HG02588 (cell line): ENCODE measurements around the gene ZDHHC22.
"Not testable (repeated sequence)": the region's sequence is repeated elsewhere in the genome, so short reads cannot be mapped to it uniquely, and the experiment has no call there.

Experiments used
- ATAC-seq: cut with Tn5 transposase; IDR thresholded peaks from one replicate; pipeline ENCODE4 v1.9.1; 2021; ENCODE audit warnings: mild to moderate bottlenecking, moderate library complexity; ENCODE audit not compliant: unreplicated experiment

The ZDHHC22 gene, protein sequence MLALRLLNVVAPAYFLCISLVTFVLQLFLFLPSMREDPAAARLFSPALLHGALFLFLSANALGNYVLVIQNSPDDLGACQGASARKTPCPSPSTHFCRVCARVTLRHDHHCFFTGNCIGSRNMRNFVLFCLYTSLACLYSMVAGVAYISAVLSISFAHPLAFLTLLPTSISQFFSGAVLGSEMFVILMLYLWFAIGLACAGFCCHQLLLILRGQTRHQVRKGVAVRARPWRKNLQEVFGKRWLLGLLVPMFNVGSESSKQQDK

DNA sequence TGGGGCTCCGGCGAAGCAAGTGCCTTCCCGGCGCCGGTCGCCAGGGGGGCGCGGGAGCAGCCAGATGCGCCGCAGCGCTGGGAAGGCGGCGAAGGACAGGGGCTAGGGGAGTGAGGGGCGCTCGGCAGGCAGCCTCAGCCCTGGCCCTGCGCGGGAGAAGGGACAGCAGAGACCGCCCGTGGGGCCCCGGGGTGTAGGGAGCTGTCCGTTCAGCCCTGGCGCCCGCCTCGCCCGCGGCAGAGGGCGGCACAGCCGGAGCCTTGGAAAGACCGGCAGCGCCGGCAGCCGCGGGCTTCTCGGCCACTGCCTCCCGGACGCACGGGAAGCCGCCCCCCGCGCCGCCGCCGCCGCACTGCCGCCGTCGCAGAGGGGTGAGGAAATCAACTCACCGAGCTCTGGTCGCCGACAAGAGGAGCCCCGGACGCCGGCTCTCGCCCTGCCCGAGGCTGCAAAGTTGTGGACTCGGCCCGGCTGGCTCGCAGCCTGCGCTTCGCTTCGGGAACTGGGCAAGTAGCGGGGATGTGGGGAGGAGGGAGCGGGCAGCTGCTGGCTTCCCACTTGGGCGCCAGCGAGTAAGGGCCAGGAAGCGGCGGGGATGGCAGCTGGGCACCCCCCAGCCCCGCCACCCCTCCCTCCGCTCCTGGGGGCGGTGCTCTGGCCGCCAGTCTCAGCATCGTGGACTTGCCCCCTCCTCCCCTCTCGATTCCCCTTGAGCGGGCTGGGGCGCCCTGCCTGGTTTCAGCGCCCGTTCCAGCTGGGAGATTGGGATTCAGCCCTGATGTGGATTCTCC, at the start of gene ZDHHC22:
Gene ZDHHC22 (minus strand): TSS at position 578 of the 791 bp plus-strand sequence. CDS start 2,053 bp downstream, outside the sequence.
- no peak for ATAC-seq

DNA sequence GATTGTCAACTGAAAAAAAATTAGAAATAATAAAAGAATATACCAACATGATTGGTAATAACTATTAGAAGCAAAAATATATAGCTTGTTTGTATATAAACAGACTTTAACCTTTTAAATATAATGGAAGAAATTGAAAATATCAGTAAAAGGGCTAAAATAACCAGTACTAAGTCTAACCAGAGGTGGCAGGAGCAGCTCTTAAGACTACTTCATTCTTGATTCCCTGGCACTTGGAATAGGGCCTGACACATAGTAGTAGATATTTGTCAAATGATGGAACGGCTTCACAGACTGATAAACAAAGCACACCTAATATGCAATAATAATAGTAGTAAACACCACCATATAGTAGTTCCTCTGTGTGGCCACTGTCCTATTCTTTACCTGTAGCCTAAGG, 49.4 kb upstream of the ZDHHC22 start:
- ATAC-seq = no peak

DNA sequence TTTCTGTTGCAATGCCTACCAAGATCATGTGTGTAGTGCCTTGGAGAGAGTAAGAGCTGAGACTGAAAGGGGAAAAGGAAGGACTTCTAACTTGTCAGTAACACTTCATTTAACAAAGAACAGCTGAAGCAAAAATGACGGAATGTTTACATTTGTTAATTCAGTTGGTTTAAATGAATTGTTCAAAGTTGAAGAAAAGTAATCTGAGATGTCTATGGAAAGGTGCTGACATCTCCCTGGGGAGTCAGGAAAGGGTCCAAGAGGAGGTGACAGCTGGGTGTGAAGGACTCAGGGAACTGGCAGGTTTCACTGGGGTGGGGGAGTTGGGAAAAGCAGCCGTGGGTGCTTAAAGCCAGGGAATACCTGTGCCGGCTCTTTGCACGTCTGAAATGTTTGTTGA, 47.9 kb upstream of the ZDHHC22 start:
- no peak for ATAC-seq

DNA sequence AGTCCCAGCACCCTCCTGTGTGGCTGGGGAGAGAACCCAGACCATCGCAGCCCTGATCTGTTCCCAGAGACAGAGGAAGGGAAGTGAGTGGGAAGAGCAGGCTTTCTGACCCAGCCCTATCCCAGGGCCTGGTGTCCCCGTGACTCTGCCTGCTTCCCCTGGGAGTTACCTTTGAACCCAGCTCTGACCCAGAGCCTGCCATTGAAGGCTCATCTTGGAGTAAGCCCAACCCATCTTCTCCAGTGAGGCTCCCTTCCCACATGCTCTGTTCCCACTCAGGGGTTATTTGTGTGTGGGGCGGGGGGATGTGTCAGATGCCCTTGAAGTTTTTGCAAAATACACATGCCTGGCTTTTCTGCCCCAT, 46.0 kb upstream of the ZDHHC22 start:
- no peak for ATAC-seq

DNA sequence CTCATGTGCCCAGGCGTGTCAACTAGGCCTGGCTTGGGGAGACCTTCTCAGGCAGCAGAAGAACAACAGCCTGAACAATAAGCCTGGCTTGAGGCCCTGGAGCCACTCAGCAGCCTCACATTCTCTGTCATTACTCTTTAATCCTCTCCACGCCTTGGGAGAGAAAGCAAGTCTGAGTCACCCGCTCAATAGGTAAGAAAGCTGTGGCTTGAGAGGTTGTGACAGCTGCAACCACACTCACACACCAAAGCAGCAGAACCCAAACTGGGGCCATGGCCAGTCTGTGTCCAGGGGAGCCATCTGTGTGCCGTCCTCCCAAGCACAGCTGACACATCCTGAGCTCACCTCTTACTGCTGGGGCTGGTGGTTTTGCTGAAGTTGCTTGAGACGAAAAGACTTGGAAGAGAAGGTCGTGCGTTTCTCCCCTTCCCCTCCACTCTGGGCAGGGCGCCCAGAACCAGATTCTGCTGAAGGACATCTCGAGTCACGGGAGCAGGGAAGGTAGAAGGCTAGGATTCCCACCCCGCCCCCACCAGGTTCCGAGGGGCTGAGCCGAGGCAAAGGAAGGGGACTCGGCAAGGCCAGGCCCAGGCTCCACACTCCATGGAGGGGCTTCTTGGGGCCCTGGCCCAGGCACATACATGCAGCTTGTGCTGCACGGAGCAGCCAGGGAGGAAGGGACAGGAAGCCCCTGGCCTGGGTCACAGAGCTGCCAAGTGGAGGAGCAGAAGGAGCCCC, 45.5 kb upstream of the ZDHHC22 start:
- ATAC-seq = no peak

DNA sequence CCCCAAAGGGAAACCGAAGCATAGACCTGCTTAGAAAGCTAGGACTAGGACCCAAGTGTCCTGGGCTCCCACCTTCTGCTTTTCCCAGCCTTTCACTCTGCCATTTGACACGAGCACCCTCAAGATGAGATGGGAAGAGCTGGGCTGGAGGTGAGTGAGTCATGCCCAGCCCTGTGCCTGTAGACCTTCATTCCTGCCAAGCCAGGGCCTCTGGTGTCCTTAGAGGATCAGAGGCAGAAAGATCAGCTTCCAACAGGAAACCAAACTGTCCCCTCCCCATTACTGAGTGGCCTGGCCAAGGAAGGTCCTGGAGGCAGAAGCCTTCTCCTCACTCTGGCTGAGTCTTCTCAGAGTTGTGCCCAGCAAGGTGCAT, 43.5 kb upstream of the ZDHHC22 start:
- ATAC-seq = no peak

DNA sequence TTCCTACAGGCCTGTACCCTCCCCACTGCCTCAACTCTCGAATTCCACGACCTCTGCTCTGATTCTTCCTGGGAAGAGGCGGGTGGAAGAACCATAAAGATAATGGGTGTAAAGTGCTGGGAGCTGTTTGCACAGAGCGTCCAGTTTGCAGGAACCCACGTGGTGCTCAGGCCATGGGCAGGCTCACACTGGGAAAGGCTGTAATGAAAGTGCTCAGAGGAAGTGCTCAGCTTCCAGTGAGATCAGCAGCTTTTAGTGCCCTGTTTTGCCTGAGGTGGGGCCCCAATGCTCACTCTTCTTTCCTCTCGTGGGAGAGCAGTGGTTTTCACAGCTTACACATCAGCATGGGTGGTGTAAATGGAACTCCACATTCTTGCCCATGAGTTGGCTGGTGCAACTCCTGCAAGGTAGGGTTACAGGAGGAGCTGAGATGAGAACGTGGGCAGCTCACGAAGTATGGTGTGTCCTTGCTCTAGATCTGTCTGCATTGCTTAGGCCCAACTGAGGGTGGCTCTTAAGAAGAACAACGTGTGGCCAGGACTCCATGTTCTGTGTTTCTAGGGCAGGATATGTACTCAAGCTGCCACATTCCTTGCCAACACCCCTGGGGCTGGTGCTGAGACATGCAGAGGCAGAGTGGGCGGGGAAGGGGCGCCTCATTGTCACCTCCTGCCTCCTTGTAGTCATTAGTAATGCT, 43.0 kb upstream of the ZDHHC22 start:
- ATAC-seq = peak; percentile 37

DNA sequence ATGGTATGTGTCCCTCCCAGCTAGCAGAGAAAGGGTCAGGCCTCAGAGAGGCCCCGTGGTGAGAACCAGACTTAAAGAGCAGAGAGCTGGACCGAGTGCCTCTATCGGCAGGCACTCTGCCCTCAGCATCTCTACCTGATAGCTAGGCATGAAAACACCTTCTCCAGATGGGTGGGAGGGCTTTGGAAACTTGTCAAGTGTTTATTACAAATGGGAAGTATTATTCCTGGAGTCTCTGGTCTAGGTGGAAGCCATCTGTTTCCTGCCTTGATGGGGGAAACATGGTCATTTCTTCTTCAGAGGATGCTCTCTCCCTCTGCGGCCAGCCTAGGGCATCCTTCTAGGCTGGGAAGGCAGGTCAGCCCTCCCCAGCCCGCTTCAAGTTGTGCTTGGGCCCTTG, 42.3 kb upstream of the ZDHHC22 start:
- ATAC-seq = no peak

DNA sequence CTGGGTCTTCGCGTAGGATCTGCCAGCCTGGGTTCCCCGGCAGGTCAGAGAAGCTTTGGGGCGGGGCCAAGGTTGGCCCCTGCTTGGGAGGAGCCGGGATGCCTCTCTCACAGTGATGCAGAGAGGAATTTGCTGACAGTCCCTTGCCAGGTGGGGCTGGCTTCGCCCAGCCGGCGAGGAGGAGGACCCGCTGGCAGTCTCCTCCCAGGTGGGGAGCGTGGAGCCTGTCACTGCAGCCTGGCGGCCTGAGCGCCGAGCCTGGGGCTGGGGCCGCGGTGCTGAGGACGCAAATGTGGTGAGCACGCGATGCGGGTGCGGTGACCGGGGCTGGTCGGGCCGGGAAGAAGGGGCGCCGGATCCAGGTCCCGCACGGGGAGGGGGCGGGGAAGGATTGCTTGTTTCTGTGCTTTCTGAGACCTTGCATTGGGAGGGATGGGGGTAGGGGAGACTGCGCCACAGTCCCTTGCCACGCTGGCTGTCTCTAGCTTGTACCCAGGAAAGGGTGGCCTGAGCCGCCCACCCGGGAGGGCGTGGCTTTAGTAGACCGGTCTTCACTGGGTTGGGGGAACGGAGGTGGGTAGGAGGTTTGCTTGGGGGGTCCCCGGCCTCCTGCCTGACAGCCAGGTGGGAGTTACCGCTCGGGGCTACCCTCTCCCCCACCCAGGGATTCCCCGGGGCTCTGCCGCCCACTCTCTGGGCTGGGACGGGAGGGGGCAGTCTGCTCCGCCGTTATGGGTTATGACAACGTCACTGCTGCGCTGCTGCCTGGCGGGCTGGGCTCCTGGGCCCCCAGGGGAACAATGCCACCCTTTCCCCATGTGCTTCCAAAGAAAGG, 40.2 kb upstream of the ZDHHC22 start, which contains the start of gene TMEM63C:
Gene TMEM63C (plus strand): TSS at position 196 of the 835 bp plus-strand sequence. CDS start 37,016 bp downstream, outside the sequence.
- ATAC-seq = peak; percentile 85

DNA sequence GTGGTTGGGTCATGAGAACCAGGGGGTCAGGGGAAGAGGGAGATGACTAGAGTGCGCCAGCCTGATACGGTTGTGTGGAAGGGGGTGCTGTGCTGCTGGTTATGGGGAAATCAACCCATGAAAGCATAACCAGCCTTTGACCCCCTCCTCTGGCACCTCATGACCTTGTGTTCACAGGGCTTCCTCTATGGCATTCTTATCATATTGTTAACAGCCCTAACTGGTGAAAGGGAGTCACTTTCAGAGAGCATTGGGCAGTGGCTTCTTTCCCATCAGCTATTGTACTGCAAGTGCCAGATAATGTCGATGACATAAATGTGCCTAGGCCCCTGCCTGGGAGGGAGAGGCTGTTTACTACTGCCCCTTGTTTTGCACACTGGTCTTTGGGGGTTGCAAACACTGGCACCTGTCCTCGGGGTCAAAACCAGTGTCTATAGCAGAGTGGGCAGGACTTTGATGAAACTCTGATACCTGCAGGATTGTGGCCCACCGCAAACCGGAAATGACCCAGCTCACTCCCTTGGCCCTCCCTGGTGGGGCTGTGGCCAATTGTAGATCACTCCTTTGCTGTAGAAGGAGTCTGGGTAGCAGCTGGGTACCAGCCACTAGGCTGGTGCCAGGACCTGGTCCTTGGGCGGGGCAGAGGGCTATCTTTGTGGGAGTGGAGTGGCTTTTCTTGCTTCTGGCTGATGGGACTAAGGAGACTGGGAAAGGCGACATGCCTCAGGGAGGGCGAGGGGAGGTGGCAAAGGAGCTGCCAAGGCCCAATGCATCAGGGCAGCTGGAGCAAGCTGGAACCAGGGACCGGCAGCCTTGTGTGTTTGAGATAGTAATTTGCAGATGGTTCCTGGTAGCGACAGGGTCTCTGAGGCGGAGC, 39.4 kb upstream of the ZDHHC22 start:
- no peak for ATAC-seq

DNA sequence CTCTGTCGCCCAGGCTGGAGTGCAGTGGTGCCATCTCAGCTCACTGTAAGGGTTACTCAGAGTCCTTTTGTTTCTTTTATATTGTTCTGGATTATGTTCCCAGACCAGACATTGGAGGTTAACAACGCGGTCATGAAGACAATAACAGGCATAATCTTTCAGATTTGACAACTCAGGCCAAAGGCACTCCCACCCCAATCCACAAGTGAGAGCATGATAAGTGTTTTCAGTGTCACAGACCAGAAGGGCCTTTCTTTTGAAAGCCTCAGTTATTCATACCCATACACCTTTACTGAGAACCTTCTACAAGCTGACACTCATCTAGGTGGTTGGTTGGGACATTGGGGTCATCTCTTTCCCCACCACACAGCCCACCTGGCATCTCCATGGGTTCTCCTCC, 37.1 kb upstream of the ZDHHC22 start:
- no peak for ATAC-seq

DNA sequence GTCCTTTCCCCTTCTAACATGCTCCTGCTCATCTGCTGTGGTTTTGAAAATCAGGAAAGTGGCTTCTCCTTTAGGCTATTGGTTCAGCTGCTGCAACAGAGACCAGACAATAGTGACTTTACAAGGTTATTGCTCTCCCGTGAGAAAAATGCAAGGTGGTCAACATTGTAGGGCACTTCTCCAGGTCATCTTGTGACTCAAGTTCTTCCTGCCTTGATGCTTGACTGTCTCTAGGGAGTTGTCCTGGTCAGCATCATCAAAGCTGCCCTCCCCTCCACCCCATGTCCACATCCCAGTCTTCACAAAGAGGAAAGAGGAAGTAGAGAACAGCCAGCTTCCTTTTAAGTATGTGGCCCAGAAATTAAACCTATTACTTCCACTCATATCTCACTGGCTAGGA, 36.1 kb upstream of the ZDHHC22 start:
- no peak for ATAC-seq

DNA sequence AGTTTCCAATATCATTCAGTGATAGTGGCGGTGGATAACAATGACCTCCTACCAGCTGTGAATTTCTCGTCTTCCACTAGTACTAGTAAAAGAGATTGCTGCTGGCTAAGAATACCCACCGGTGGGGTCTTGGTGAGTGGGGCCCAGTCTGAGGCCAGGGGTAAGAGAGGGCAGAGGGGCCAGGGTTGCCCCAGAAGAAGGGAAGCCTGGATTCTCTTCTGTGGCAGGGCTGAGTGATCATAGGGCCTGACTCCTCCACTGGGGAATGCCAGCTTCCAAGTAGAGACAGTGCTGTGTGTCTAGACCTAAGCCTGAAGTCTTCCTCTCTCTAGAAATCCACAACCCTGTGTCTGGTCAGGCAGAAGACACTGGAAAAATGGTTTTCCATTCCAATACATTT, 34.3 kb upstream of the ZDHHC22 start:
- no peak for ATAC-seq

DNA sequence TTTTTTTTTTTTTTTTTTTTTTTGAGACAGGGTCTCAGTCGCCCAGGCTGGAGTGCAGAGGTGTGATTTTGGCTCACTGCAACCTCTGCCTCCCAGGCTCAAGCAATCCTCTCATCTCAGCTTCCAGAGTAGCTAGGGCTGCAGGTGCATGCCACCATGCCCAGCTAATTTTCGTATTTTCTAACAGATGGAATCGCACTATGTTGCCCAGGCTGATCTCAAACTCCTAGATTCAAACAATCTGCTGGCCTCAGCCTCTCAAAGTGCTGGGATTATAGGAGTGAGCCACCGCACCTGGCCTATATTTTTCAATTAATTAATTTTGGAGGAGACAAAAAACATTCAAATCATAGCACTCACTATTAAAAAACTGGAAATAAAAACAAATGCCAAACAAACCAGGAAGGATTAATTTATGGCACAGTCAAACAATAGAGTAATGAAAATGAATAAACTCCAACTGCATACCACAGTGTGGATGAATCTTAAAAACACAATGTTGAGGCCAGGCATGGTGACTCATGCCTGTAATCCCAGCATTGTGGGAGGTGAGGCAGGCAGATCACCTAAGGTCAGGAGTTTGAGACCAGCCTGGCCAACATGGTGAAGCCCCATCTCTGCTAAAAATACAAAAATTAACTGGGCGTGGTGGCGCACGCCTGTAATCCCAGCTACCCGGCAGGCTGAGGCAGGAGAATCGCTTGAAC, 32.5 kb upstream of the ZDHHC22 start:
- not testable (repeated sequence) for ATAC-seq

DNA sequence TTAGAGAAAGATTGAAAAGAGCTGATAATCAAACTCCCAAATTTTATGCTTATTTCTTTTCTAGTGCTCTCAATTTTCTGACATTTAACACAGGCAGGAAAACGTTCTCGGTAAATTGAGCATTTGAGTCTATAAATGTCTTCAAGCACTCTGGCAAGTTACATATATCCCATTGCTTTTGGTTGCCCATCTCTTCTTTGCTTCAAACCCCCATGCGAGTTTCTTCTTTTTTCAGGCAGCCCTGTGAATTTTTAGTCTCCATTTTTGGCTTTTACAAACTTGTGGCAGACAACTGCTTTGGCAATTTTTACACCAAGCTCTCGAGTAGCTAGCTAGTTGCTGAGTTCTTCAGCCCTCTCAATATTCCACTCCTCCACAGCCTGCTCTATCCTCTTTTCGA, 31.3 kb upstream of the ZDHHC22 start:
- ATAC-seq = no peak

DNA sequence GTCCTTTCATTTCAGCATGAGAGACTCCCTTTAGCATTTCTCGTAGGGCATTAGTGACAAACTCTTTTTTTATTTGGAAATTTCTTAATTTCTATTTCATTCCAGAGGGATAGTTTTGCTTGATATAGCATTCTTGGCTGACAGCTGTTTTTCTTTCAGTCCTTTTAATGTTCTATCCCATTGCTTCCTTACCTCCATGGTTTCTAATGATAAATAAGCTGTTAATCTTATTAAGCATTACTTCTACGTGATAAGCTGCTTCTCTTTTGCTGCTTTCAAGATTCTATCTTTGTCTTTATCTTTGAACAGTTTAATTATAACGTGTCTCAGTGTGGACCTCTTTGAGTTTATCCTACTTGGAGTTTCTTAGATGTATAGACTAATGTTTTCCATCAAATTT, 28.5 kb upstream of the ZDHHC22 start:
- no peak for ATAC-seq

DNA sequence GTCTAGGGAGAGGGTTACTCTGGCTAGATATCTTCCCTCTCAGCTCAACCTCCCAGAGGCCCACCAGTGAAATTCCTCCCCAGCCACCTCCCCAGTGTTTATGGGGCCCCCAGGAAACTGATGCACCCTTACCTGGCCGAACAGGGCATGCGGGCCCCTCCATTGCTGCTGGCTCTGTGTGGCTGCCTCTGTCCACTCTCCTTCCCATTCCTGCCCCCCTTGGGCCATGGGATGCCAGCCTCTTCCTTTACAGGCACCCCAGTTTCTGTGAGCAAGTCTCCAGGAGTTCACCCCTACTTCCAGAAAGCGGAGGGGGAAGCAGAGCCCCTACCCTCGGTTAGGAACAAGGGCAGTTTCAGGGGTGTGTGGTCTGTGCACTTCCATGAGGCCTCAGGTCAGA, 19.4 kb upstream of the ZDHHC22 start:
- no peak for ATAC-seq

DNA sequence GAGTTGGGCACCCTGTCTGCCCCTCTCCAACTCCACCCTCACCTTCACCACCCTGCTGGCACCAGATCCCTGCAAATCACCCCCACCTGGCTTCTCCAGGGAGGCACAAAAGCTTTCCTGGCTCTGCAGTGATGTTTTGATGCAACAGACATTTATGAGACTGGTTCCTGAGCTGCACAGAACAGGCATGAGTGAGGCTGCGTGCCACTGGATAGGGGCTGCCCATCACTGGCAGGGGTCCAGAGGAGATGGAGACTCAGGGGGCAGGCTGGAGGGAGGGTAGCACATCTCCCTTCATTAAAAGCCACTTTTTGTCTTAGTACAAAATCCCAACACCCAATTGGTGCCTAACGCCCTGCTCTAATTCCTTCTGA, 17.3 kb upstream of the ZDHHC22 start:
- ATAC-seq = no peak
